H1 (cell line): ENCODE measurements around the gene OGFR.

Experiments
- BACH1 ChIP-seq: IDR thresholded peaks from 2 replicates; pipeline ENCODE4 v1.6.1; 2012; ENCODE audit warnings: low read length, improper control_type of control experiment
- BCL11A ChIP-seq, 2 experiments: IDR thresholded peaks; one replicate each; pipeline ENCODE4 v1.6.1; 2011; ENCODE audit warnings: low read depth in 2 of 2, low read length in 2 of 2, mild to moderate bottlenecking in 2 of 2
- CTCF ChIP-seq, 3 experiments: IDR thresholded peaks; 1 replicate in 2 of 3; 2 replicates in 1 of 3; pipeline versions ENCODE4 v1.5.1 to v1.6.1; 2011; ENCODE audit warnings: low read length in 3 of 3, mild to moderate bottlenecking in 3 of 3, inconsistent platforms in 2 of 3, low read depth in 1 of 3, moderate library complexity in 1 of 3; ENCODE audit not compliant: insufficient read depth in 1 of 3; ENCODE audit errors: control extremely low read depth in 1 of 3
- EZH2 ChIP-seq: fragments of 200-600 bp; sonication (generic); IDR thresholded peaks from 2 replicates; pipeline ENCODE4 v1.7.1; 2012; ENCODE audit warnings: low read depth, mild to moderate bottlenecking, moderate library complexity, low read length, inconsistent platforms; ENCODE audit not compliant: severe bottlenecking
- MAFK ChIP-seq: IDR thresholded peaks from 2 replicates; pipeline ENCODE4 v1.6.1; 2012; ENCODE audit warnings: low read depth, mild to moderate bottlenecking, improper control_type of control experiment, low read length
- POU5F1 ChIP-seq: IDR thresholded peaks from 2 replicates; pipeline ENCODE4 v1.6.1; 2011; ENCODE audit warnings: low read depth, mild to moderate bottlenecking, low read length, moderate library complexity
- SRF ChIP-seq: IDR thresholded peaks from 2 replicates; pipeline ENCODE4 v1.6.1; 2011; ENCODE audit warnings: mild to moderate bottlenecking, low read depth, low read length, moderate library complexity
- YY1 ChIP-seq: IDR thresholded peaks from 2 replicates; pipeline ENCODE4 v1.6.1; 2011; ENCODE audit warnings: low read depth, mild to moderate bottlenecking, low read length
- TF ChIP-seq, protein P1 (sequence below): IDR thresholded peaks from 2 replicates; pipeline ENCODE4 v1.6.1; 2012; ENCODE audit warnings: inconsistent platforms

DNA sequence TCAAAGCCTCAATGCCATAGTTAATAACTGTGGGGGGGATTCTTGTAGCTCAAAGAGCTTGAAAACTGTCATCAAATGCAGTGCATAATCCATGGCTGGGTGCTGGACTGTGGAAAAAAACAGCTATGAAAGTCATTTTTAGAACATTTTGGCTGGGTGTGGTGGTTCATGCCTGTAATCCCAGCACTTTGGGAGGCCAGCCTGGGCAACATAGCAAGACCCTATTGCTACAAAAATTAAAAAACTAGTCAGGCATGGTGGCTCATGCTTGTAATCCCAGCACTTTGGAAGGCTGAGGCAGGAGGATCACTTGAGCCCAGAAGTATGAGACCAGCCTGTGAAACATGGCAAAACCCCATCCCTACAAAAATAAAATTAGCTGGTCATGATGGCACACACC, 44.8 kb downstream of the OGFR start:
- TF ChIP-seq YY1 (no peak), BCL11A (IDR thresholded peaks at IDR 0.05; ENCODE audit: low read depth in 2 of 2, low read length in 2 of 2) (no peak), CTCF (IDR thresholded peaks at IDR 0.05; ENCODE audit: control extremely low read depth in 1 of 3, insufficient read depth in 1 of 3, low read depth in 1 of 3, low read length in 3 of 3) (no peak), SRF (no peak), EZH2 (no peak), MAFK (no peak), BACH1 (no peak), POU5F1 (no peak)
- TF ChIP-seq, protein P1, sequence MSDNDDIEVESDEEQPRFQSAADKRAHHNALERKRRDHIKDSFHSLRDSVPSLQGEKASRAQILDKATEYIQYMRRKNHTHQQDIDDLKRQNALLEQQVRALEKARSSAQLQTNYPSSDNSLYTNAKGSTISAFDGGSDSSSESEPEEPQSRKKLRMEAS, result no peak
